CD14-positive monocyte (primary cell): Measurements from ENCODE around the gene C3orf20. TPM values are rescaled to one million over a fixed set of nuclear protein-coding genes. Genes with fewer than 3 reads are reported as not detected.

Experiments used
- DNase-seq, 3 donors: peaks; one replicate each; pipeline ENCODE4 v3.0.0-alpha.2; 2011 to 2022
- H2AFZ ChIP-seq: 2 replicates; pipeline ENCODE4 v1.6.0; 2012; ENCODE audit warnings: mild to moderate bottlenecking, low read depth, low read length, inconsistent platforms; ENCODE audit not compliant: insufficient read depth, poor library complexity, severe bottlenecking
- H3K27ac ChIP-seq, 2 donors: 1 replicate in 1 of 2; 2 replicates in 1 of 2; pipeline ENCODE4 v1.5.1; 2012 to 2013; ENCODE audit warnings: low read length in 2 of 2, control low read depth in 1 of 2, inconsistent platforms in 1 of 2, low read depth in 1 of 2, mild to moderate bottlenecking in 1 of 2
- H3K27me3 ChIP-seq, 2 donors: one replicate each; pipeline versions ENCODE4 v1.6.0 to v1.6.1; 2011 to 2013; ENCODE audit warnings: low read length in 2 of 2; ENCODE audit not compliant: control insufficient read depth in 2 of 2, insufficient read depth in 2 of 2
- H3K36me3 ChIP-seq, 2 donors: replicated peaks in 1 of 2; 1 replicate in 1 of 2; 2 replicates in 1 of 2; pipeline versions ENCODE4 v1.5.1 to v1.6.1; 2012 to 2013; ENCODE audit warnings: low read length in 2 of 2, control low read depth in 1 of 2, inconsistent platforms in 1 of 2, mild to moderate bottlenecking in 1 of 2; ENCODE audit not compliant: insufficient read depth in 2 of 2, control insufficient read depth in 1 of 2
- H3K4me1 ChIP-seq, 2 donors: 1 replicate in 1 of 2; 2 replicates in 1 of 2; pipeline versions ENCODE4 v1.5.1 to v1.6.1; 2012 to 2013; ENCODE audit warnings: low read length in 2 of 2, control low read depth in 1 of 2, inconsistent platforms in 1 of 2, mild to moderate bottlenecking in 1 of 2, moderate library complexity in 1 of 2; ENCODE audit not compliant: insufficient read depth in 2 of 2, control insufficient read depth in 1 of 2
- H3K4me2 ChIP-seq: replicated peaks from 2 replicates; pipeline ENCODE3; 2012; ENCODE audit warnings: low read length, moderate library complexity, mild to moderate bottlenecking; ENCODE audit not compliant: poor library complexity, severe bottlenecking; ENCODE audit errors: extremely low read depth
- H3K4me3 ChIP-seq, 3 experiments: fragments of 200-600 bp in 1 of 3; sonication (generic) in 1 of 3; replicated peaks in 1 of 3; 1 replicate in 2 of 3; 2 replicates in 1 of 3; pipeline ENCODE4 v1.5.1; 2011 to 2013; ENCODE audit warnings: low read length in 3 of 3, mild to moderate bottlenecking in 3 of 3, control low read depth in 2 of 3, low read depth in 2 of 3, inconsistent platforms in 1 of 3, moderate library complexity in 1 of 3
- H3K79me2 ChIP-seq: 2 replicates; pipeline ENCODE4 v1.6.0; 2012; ENCODE audit warnings: mild to moderate bottlenecking, control low read depth, inconsistent platforms, low read length, moderate library complexity; ENCODE audit not compliant: insufficient read depth
- H3K9ac ChIP-seq: 2 replicates; pipeline ENCODE4 v1.6.0; 2017; ENCODE audit warnings: low read length, mild to moderate bottlenecking; ENCODE audit not compliant: insufficient read depth, poor library complexity, severe bottlenecking
- H3K9me3 ChIP-seq, 2 donors: replicated peaks in 1 of 2; 1 replicate in 1 of 2; 2 replicates in 1 of 2; pipeline versions ENCODE4 v1.5.1 to v1.6.1; 2012 to 2013; ENCODE audit warnings: low read length in 2 of 2, control low read depth in 1 of 2; ENCODE audit not compliant: control insufficient read depth in 1 of 2, insufficient read depth in 1 of 2
- H4K20me1 ChIP-seq: 2 replicates; pipeline ENCODE4 v1.6.0; 2012; ENCODE audit warnings: mild to moderate bottlenecking, low read length, control low read depth, moderate library complexity; ENCODE audit not compliant: insufficient read depth
- H3K27ac Mint-ChIP-seq, 7 donors: one replicate each; pipeline ENCODE4 v1.8.0; 2020; ENCODE audit warnings: mild to moderate bottlenecking in 7 of 7, mixed read lengths in 7 of 7, moderate library complexity in 6 of 7, inconsistent platforms in 2 of 7
- H3K27me3 Mint-ChIP-seq, 3 donors: one replicate each; pipeline ENCODE4 v1.8.0; 2021 to 2022; ENCODE audit warnings: low read depth in 3 of 3, mild to moderate bottlenecking in 3 of 3, mixed read lengths in 3 of 3, moderate library complexity in 3 of 3, inconsistent platforms in 1 of 3
- H3K36me3 Mint-ChIP-seq, 2 donors: one replicate each; pipeline ENCODE4 v1.8.0; 2020; ENCODE audit warnings: mixed read lengths in 2 of 2, inconsistent platforms in 1 of 2, mild to moderate bottlenecking in 1 of 2
- H3K4me1 Mint-ChIP-seq: one replicate; pipeline ENCODE4 v1.8.0; 2020; ENCODE audit warnings: mild to moderate bottlenecking, mixed read lengths
- H3K4me3 Mint-ChIP-seq, 2 donors: one replicate each; pipeline ENCODE4 v1.8.0; 2020; ENCODE audit warnings: mild to moderate bottlenecking in 2 of 2, mixed read lengths in 2 of 2, moderate library complexity in 1 of 2
- H3K9me3 Mint-ChIP-seq, 7 donors: one replicate each; pipeline ENCODE4 v1.8.0; 2020 to 2022; ENCODE audit warnings: mixed read lengths in 7 of 7, mild to moderate bottlenecking in 6 of 7, moderate library complexity in 6 of 7, inconsistent platforms in 2 of 7
- CTCF ChIP-seq: fragments of 200-600 bp; IDR thresholded peaks from one replicate; pipeline ENCODE4 v1.8.0; 2022; ENCODE audit warnings: antibody characterized with exemption, mild to moderate bottlenecking
- WGBS: methylation state at CpG from one replicate; pipeline ENCODE4 v1.1.5; 2013; ENCODE audit warnings: missing lambda C conversion rate; ENCODE audit not compliant: insufficient coverage; 5-methylcytosine and 5-hydroxymethylcytosine counted together
- intact Hi-C, 2 donors: fragments of 100-400 bp; cut with micrococcal nuclease; formaldehyde crosslinking; loops; one replicate each; pipeline versions ENCODE4 v1.15.0 to v1.15.1; 2023
- polyA plus RNA-seq, 3 donors: library from polyadenylated mRNA; depleted of rRNA in 1 of 3; unstranded in 2 of 3; stranded (reverse) in 1 of 3; fragments of 300-500 nt in 2 of 3; fragments of >200 nt in 1 of 3; fragmentation: Illumina TruSeq in 2 of 3; gene quantifications; 1 replicate in 2 of 3; 2 replicates in 1 of 3; pipeline ENCODE4 v1.2.3, GENCODE V29; 2012 to 2021

Gene C3orf20
- polyA plus RNA-seq, 3 donors: 0.11 TPM; not detected in 2

GRCh38 chr3:14799146-14799545 is 124.2 kb downstream of the C3orf20 start:
- Histone ChIP-seq H3K4me2 (no peak overlapping the region), H3K4me3 (no peak overlapping the region), H3K36me3 (no peaks in the 10 kb centered on the region), H3K79me2 (no peaks in the 10 kb centered on the region), H2AFZ (no peak overlapping the region), H3K9me3 (no peaks in the 10 kb centered on the region), H3K27ac (no peak overlapping the region), H4K20me1 (no peaks in the 10 kb centered on the region), H3K27me3 (peaks cover 0 to 5% of the 10 kb centered on the region in 2 donors), H3K9ac (no peak overlapping the region), H3K4me1 (peaks cover under 1 to 2% of the 10 kb centered on the region in 2 donors)
- no CpG with 5 or more reads among the region's 4 CpGs for WGBS
- intact Hi-C loops: loop anchor here in 1 of 2 donors (10.0 kb wide), 1 partner anchor 126 kb away; no protein-coding TSS in a partner anchor
- no peak for TF ChIP-seq CTCF
- H3K27ac Mint-ChIP-seq: no peak overlapping the region
- H3K27me3 Mint-ChIP-seq: peaks cover 10 to 16% (median 16%) of the 10 kb centered on the region in 3 donors
- H3K4me1 Mint-ChIP-seq: peaks cover 5% of the 10 kb centered on the region
- no peak for DNase-seq
- no peaks in the 10 kb centered on the region for H3K36me3 Mint-ChIP-seq
- peak overlapping the region in 1 of 2 donors; percentile 25 for H3K4me3 Mint-ChIP-seq
- no peaks in the 10 kb centered on the region for H3K9me3 Mint-ChIP-seq

- intact Hi-C loops: no loop called here
- 91% methylated on average over 6 of the region's 9 CpGs for WGBS
- no peak overlapping the region for H3K9ac ChIP-seq
- H2AFZ ChIP-seq: no peak overlapping the region
- Mint-ChIP-seq H3K9me3 (no peaks in the 10 kb centered on the region), H3K27me3 (peaks cover 10 to 28% (median 22%) of the 10 kb centered on the region in 3 donors), H3K4me1 (peaks cover 19% of the 10 kb centered on the region), H3K4me3 (no peak overlapping the region), H3K36me3 (no peaks in the 10 kb centered on the region), H3K27ac (no peak overlapping the region)
- no peak overlapping the region for H3K27ac ChIP-seq
- H3K36me3 ChIP-seq: no peaks in the 10 kb centered on the region
- H3K4me1 ChIP-seq: peaks cover 5 to 14% of the 10 kb centered on the region in 2 donors
- H3K79me2 ChIP-seq: no peaks in the 10 kb centered on the region
- peaks cover 0 to 7% of the 10 kb centered on the region in 2 donors for H3K27me3 ChIP-seq
- no peak overlapping the region for H3K4me3 ChIP-seq
- DNase-seq: no peak
- TF ChIP-seq CTCF: no peak
- H4K20me1 ChIP-seq: no peaks in the 10 kb centered on the region
- H3K4me2 ChIP-seq: no peak overlapping the region
- no peaks in the 10 kb centered on the region for H3K9me3 ChIP-seq
These were observed 126.1 kb downstream of the C3orf20 start for GRCh38 chr3:14801031-14801430.
